HCT116 (cell line): ENCODE results near the gene CYRIA. TPM values are rescaled to one million over a fixed set of nuclear protein-coding genes. Genes with fewer than 3 reads are reported as not detected.

Experiments
- ATAC-seq: fragments of 200-7000 bp; cut with Tn5 transposase; 2 replicates; pipeline ENCODE4 v1.9.1; 2020; ENCODE audit warnings: mild to moderate bottlenecking, moderate library complexity
- BruUV-seq: library from RNA; stranded (reverse); fragments of 400-500 nt; replicated peaks from 2 replicates; lab custom pipeline; 2021; lab: Mats Ljungman, UMichigan
- CTCF ChIA-PET: fragments of 300-600 bp; sonication (Branson Sonifier 250); formaldehyde crosslinking; loops from one replicate; lab custom pipeline; 2021; ENCODE audit warnings: antibody characterized with exemption; lab: Charles Lee
- POLR2A ChIA-PET: fragments of 300-600, 350-600 bp; sonication (Branson Sonifier 250); formaldehyde crosslinking; loops from one replicate; lab custom pipeline; 2021; ENCODE audit warnings: antibody characterized with exemption; lab: Charles Lee
- RAD21 ChIA-PET, 2 experiments: fragments of 300-600 bp; sonication (Branson Sonifier 250); formaldehyde crosslinking; loops; one replicate each; lab custom pipeline; 2023; ENCODE audit warnings: low total read pairs in 2 of 2; ENCODE audit not compliant: uncharacterized antibody in 2 of 2, unreplicated experiment in 2 of 2, low non-redundant PET in 1 of 2; lab: Charles Lee
- DNase-seq: peaks from one replicate; pipeline ENCODE4 v3.0.0-alpha.2; 2010; ENCODE audit warnings: low read depth, low spot score
- H2AFZ ChIP-seq: fragments of 200-600 bp; shearing (Covaris generic), sonication (generic); 2 replicates; pipeline ENCODE4 v1.6.1; 2017; ENCODE audit warnings: low read depth, mixed run types, mixed read lengths, antibody characterized with exemption, low read length; ENCODE audit not compliant: poor library complexity, severe bottlenecking
- H3K27ac ChIP-seq: 2 replicates; pipeline ENCODE4 v1.5.1; 2012; ENCODE audit warnings: low read depth, low read length
- H3K27me3 ChIP-seq: fragments of 200-600 bp; sonication (generic); 2 replicates; pipeline ENCODE4 v1.6.1; 2016; ENCODE audit warnings: mixed run types, low read length, mixed read lengths; ENCODE audit not compliant: insufficient read depth
- H3K36me3 ChIP-seq, 2 experiments: fragments of 200-500 bp in 1 of 2; fragments of 200-600 bp in 1 of 2; sonication (Bioruptor generic) in 1 of 2; sonication (generic) in 1 of 2; 2 replicates each; pipeline versions ENCODE4 v1.5.1 to v1.6.1; 2014 to 2016; ENCODE audit warnings: low read length in 2 of 2, inconsistent platforms in 1 of 2, mixed read lengths in 1 of 2, mixed run types in 1 of 2; ENCODE audit not compliant: insufficient read depth in 2 of 2, control insufficient read depth in 1 of 2
- H3K4me1 ChIP-seq, 2 experiments: fragments of 200-600 bp in 1 of 2; sonication (generic) in 1 of 2; 2 replicates each; pipeline versions ENCODE4 v1.5.1 to v1.6.1; 2012 to 2017; ENCODE audit warnings: low read length in 2 of 2, inconsistent platforms in 1 of 2, mild to moderate bottlenecking in 1 of 2, mixed read lengths in 1 of 2, mixed run types in 1 of 2, moderate library complexity in 1 of 2; ENCODE audit not compliant: insufficient read depth in 2 of 2, control insufficient read depth in 1 of 2
- H3K4me2 ChIP-seq: fragments of 200-600 bp; sonication (generic); 2 replicates; pipeline ENCODE4 v1.6.1; 2017; ENCODE audit warnings: mixed run types, low read length, mixed read lengths
- H3K4me3 ChIP-seq, 2 experiments: fragments of 200-600 bp in 1 of 2; sonication (generic) in 1 of 2; replicated peaks in 1 of 2; 2 replicates each; pipeline ENCODE4 v1.5.1; 2011 to 2016; ENCODE audit warnings: low read length in 2 of 2, control low read depth in 1 of 2, low read depth in 1 of 2, mild to moderate bottlenecking in 1 of 2, mixed read lengths in 1 of 2, mixed run types in 1 of 2
- H3K79me2 ChIP-seq: fragments of 200-600 bp; sonication (generic); 2 replicates; pipeline ENCODE4 v1.6.1; 2017; ENCODE audit warnings: mild to moderate bottlenecking, mixed run types, low read length, moderate library complexity, mixed read lengths; ENCODE audit not compliant: insufficient read depth
- H3K9ac ChIP-seq: fragments of 200-600 bp; sonication (generic); 2 replicates; pipeline ENCODE4 v1.6.1; 2016; ENCODE audit warnings: low read length, mixed read lengths
- H3K9me2 ChIP-seq: fragments of 200-600 bp; sonication (generic), shearing (Covaris generic); 2 replicates; pipeline ENCODE4 v1.6.1; 2017; ENCODE audit warnings: mixed run types, mild to moderate bottlenecking, moderate library complexity; ENCODE audit not compliant: insufficient read depth
- H3K9me3 ChIP-seq, 2 experiments: fragments of 200-500 bp in 1 of 2; fragments of 200-600 bp in 1 of 2; sonication (Bioruptor generic) in 1 of 2; sonication (generic) in 1 of 2; 2 replicates each; pipeline ENCODE4 v1.6.1; 2014 to 2017; ENCODE audit warnings: low read length in 2 of 2, mixed read lengths in 2 of 2, inconsistent platforms in 1 of 2, low read depth in 1 of 2, mild to moderate bottlenecking in 1 of 2, mixed run types in 1 of 2, moderate library complexity in 1 of 2; ENCODE audit not compliant: control insufficient read depth in 1 of 2, insufficient read depth in 1 of 2
- H4K20me1 ChIP-seq: fragments of 200-600 bp; sonication (generic), shearing (Covaris generic); 2 replicates; pipeline ENCODE4 v1.6.1; 2017; ENCODE audit warnings: mixed run types, mild to moderate bottlenecking, moderate library complexity; ENCODE audit not compliant: insufficient read depth
- CBX3 ChIP-seq: IDR thresholded peaks from 2 replicates; pipeline ENCODE4 v1.6.1; 2012; ENCODE audit warnings: low read depth
- CEBPB ChIP-seq: IDR thresholded peaks from 2 replicates; pipeline ENCODE4 v1.6.1; 2012; ENCODE audit warnings: low read depth
- ELF1 ChIP-seq: IDR thresholded peaks from 2 replicates; pipeline ENCODE4 v1.6.1; 2012; ENCODE audit warnings: low read depth, borderline replicate concordance
- EZH2 ChIP-seq: fragments of 200-600 bp; sonication (generic); IDR thresholded peaks from 2 replicates; pipeline ENCODE4 v1.6.1; 2017; ENCODE audit warnings: antibody characterized with exemption, mixed run types
- EZH2phosphoT487 ChIP-seq: fragments of 200-600 bp; IDR thresholded peaks from 2 replicates; pipeline ENCODE4 v1.6.1; 2018; ENCODE audit warnings: antibody characterized with exemption, borderline replicate concordance
- FOSL1 ChIP-seq: IDR thresholded peaks from 2 replicates; pipeline ENCODE4 v1.6.1; 2012; ENCODE audit warnings: low read depth
- POLR2A ChIP-seq: IDR thresholded peaks from 2 replicates; pipeline ENCODE4 v1.7.0; 2011; ENCODE audit warnings: borderline replicate concordance; ENCODE audit not compliant: insufficient read depth, insufficient read length; ENCODE audit errors: extremely low read depth
- POLR2AphosphoS5 ChIP-seq: IDR thresholded peaks from 2 replicates; pipeline ENCODE4 v1.6.1; 2011; ENCODE audit warnings: mild to moderate bottlenecking, low read depth, low read length, moderate library complexity
- RAD21 ChIP-seq: IDR thresholded peaks from 2 replicates; pipeline ENCODE4 v1.6.1; 2012; ENCODE audit warnings: low read depth, mild to moderate bottlenecking
- SIN3A ChIP-seq: IDR thresholded peaks from 2 replicates; pipeline ENCODE4 v1.6.1; 2012; ENCODE audit warnings: low read depth
- SRF ChIP-seq: IDR thresholded peaks from 2 replicates; pipeline ENCODE4 v1.6.1; 2012; ENCODE audit warnings: low read depth
- TCF7L2 ChIP-seq: IDR thresholded peaks from 2 replicates; pipeline ENCODE4 v1.7.0; 2011; ENCODE audit warnings: borderline replicate concordance, inconsistent platforms; ENCODE audit not compliant: insufficient read depth, insufficient read length; ENCODE audit errors: extremely low read depth
- YY1 ChIP-seq: IDR thresholded peaks from 2 replicates; pipeline ENCODE4 v1.6.1; 2011; ENCODE audit warnings: low read length, low read depth, moderate library complexity, mild to moderate bottlenecking; ENCODE audit not compliant: insufficient replicate concordance; ENCODE audit errors: extremely low read depth
- ZFX ChIP-seq: fragments of 450-650 bp; IDR thresholded peaks from 2 replicates; pipeline ENCODE4 v1.6.1; 2017
- intact Hi-C: fragments of 100-400 bp; cut with micrococcal nuclease; formaldehyde crosslinking; loops from 2 replicates; pipeline ENCODE4 v1.10.0; 2022
- total RNA-seq: library from RNA; stranded (reverse); gene quantifications from one replicate; pipeline ENCODE4 v1.2.1, GENCODE V29; 2021; ENCODE audit not compliant: unreplicated experiment
- TF ChIP-seq, protein P1 (sequence below): IDR thresholded peaks from 2 replicates; pipeline ENCODE4 v1.6.1; 2012; ENCODE audit warnings: low read depth
- TF ChIP-seq, protein P2 (sequence below), 3 experiments: fragments of 200-600 bp in 1 of 3; sonication (generic) in 1 of 3; IDR thresholded peaks in 2 of 3; conservative IDR thresholded peaks in 1 of 3; 2 replicates each; pipeline ENCODE4 v1.5.1; 2012 to 2017; ENCODE audit warnings: low read depth in 2 of 3, low read length in 2 of 3, antibody characterized with exemption in 1 of 3, borderline replicate concordance in 1 of 3, control low read depth in 1 of 3, mild to moderate bottlenecking in 1 of 3, mixed read lengths in 1 of 3, mixed run types in 1 of 3, moderate library complexity in 1 of 3; ENCODE audit not compliant: insufficient read depth in 1 of 3
- TF ChIP-seq, protein P3 (sequence below): IDR thresholded peaks from 2 replicates; pipeline ENCODE4 v1.6.1; 2012

Gene CYRIA
- total RNA-seq, 1 experiment from 2014 or later = 0.44 TPM

DNA sequence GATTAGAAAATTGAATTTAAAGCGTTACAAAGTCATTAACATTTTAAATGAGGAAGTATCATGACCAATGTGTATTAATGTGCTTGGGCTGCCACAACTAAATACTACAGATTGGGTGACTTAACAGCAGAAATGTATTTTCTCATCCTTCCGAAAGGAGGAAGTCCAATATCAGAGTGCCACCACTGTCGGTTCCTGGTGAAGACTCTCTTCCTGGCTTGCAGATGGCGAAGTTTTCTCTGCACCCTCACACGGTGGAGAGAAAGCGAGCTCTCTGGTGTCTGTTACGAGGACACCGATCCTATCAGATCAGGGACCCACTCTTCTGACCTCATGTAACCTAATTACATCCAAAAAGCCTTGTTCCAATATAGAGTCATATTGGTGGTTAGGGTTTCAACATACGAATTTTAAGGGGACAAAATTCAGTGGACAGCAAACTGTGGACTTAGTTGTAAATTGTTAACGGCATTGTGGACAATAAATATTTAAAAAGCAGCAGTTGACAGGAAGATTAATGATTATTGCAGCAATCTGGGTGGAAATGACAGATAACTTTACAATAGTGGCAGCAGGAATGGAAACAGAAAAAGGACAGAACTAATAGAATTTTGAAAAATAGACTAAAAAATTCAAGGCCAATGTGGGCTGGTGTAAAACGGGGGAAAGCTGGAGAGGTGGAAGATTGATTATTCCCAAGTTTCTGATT is 35.1 kb upstream of the CYRIA start:
- POLR2A ChIA-PET = no interaction called here
- ATAC-seq (no peak), DNase-seq (no peak)
- Histone ChIP-seq H3K36me3 (no peaks in the 10 kb centered on the region), H3K9ac (no peak overlapping the region), H4K20me1 (no peaks in the 10 kb centered on the region; the same call in 1 of the 2 replicates), H2AFZ (no peak overlapping the region), H3K27me3 (peaks cover 14% of the 10 kb centered on the region), H3K4me1 (no peaks in the 10 kb centered on the region), H3K4me2 (no peak overlapping the region), H3K4me3 (no peak overlapping the region), H3K9me3 (no peaks in the 10 kb centered on the region), H3K9me2 (no peaks in the 10 kb centered on the region), H3K79me2 (no peaks in the 10 kb centered on the region), H3K27ac (no peak overlapping the region)
- CTCF ChIA-PET = no interaction called here
- BruUV-seq = no TSS peak
- intact Hi-C loops = no loop called here
- RAD21 ChIA-PET = no interaction called here
- TF ChIP-seq, protein P1, sequence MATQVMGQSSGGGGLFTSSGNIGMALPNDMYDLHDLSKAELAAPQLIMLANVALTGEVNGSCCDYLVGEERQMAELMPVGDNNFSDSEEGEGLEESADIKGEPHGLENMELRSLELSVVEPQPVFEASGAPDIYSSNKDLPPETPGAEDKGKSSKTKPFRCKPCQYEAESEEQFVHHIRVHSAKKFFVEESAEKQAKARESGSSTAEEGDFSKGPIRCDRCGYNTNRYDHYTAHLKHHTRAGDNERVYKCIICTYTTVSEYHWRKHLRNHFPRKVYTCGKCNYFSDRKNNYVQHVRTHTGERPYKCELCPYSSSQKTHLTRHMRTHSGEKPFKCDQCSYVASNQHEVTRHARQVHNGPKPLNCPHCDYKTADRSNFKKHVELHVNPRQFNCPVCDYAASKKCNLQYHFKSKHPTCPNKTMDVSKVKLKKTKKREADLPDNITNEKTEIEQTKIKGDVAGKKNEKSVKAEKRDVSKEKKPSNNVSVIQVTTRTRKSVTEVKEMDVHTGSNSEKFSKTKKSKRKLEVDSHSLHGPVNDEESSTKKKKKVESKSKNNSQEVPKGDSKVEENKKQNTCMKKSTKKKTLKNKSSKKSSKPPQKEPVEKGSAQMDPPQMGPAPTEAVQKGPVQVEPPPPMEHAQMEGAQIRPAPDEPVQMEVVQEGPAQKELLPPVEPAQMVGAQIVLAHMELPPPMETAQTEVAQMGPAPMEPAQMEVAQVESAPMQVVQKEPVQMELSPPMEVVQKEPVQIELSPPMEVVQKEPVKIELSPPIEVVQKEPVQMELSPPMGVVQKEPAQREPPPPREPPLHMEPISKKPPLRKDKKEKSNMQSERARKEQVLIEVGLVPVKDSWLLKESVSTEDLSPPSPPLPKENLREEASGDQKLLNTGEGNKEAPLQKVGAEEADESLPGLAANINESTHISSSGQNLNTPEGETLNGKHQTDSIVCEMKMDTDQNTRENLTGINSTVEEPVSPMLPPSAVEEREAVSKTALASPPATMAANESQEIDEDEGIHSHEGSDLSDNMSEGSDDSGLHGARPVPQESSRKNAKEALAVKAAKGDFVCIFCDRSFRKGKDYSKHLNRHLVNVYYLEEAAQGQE = no peak
- TF ChIP-seq, protein P2, sequence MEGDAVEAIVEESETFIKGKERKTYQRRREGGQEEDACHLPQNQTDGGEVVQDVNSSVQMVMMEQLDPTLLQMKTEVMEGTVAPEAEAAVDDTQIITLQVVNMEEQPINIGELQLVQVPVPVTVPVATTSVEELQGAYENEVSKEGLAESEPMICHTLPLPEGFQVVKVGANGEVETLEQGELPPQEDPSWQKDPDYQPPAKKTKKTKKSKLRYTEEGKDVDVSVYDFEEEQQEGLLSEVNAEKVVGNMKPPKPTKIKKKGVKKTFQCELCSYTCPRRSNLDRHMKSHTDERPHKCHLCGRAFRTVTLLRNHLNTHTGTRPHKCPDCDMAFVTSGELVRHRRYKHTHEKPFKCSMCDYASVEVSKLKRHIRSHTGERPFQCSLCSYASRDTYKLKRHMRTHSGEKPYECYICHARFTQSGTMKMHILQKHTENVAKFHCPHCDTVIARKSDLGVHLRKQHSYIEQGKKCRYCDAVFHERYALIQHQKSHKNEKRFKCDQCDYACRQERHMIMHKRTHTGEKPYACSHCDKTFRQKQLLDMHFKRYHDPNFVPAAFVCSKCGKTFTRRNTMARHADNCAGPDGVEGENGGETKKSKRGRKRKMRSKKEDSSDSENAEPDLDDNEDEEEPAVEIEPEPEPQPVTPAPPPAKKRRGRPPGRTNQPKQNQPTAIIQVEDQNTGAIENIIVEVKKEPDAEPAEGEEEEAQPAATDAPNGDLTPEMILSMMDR (IDR thresholded peaks at IDR 0.05 in 2 of 3, conservative IDR thresholded peaks at IDR 0.05 in 1 of 3; ENCODE audit: borderline replicate concordance in 1 of 3, insufficient read depth in 1 of 3, low read depth in 2 of 3, low read length in 2 of 3) = no peak
- TF ChIP-seq ZFX (no peak), EZH2phosphoT487 (no peak), POLR2AphosphoS5 (no peak), TCF7L2 (no peak), CBX3 (no peak), SIN3A (no peak), ELF1 (no peak), YY1 (no peak), FOSL1 (no peak), RAD21 (no peak), CEBPB (no peak), POLR2A (no peak), SRF (no peak), EZH2 (no peak)
- TF ChIP-seq, protein P3, sequence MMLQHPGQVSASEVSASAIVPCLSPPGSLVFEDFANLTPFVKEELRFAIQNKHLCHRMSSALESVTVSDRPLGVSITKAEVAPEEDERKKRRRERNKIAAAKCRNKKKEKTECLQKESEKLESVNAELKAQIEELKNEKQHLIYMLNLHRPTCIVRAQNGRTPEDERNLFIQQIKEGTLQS = no peak
- TF ChIP-seq, all 23 proteins: peak for 0
